IPS-18c (cell line): ENCODE results near the gene FCRL2.
"Not testable (repeated sequence)": the region's sequence is repeated elsewhere in the genome, so short reads cannot be mapped to it uniquely, and the experiment has no call there.

ENCODE experiments used
- H3K4me3 ChIP-seq: 2 replicates; pipeline ENCODE4 v1.7.0; 2013; ENCODE audit warnings: low read depth, mild to moderate bottlenecking, low read length, moderate library complexity; ENCODE audit not compliant: insufficient read depth
- H3K9me3 ChIP-seq: one replicate; pipeline ENCODE4 v1.6.1; 2013; ENCODE audit warnings: mild to moderate bottlenecking, low read length, moderate library complexity; ENCODE audit not compliant: control insufficient read depth, insufficient read depth

FCRL2 gene

DNA sequence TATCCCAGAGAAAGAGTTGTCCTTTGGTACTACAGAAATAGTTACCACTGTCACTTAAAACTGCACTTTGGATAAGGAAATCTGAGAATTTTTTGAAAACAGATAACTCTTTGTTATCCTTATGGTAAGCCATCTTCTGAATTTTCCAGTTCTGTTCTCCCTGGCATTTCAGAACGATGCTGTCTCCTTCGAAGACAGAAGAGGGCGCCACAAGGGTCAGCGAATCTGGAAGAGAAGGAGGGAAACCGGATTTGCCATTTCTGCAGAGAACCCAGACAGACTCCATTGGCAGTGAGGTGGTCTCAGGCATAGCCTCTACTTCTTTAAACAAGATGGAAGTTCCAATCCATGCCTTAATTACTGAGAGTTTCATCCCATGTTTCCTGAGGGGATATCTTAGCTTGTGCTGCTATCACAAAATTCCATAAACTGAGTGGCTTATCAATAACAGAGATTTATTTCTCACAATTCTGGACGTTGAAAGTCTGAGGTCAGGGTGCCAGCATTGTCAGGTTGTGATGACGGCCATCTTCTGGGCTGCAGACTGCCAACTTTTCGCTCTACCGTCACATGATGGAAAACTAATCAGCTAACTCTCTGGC, 6.4 kb downstream of the FCRL2 start:
- no peaks in the 10 kb centered on the region for H3K9me3 ChIP-seq
- no peak overlapping the region for H3K4me3 ChIP-seq

DNA sequence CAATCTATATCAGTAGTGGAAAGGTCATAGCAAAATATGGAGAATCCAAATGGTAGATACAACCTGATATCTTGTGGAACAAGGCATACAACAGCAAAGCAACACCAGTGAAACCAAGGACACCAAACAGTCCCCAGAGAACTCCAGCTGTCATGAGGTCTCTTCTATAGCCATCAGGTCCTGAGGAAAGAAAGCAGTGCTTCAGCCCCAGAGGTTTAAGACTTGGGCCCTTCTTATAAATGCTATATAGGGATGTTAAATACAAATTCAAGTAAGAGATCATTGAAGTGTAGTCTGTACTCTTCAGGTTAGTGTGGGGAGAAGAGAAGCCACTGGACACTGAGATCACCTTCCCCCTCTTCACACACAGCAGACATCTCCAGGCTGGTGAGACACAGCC, 10.1 kb downstream of the FCRL2 start:
- no peaks in the 10 kb centered on the region for H3K9me3 ChIP-seq
- no peak overlapping the region for H3K4me3 ChIP-seq

DNA sequence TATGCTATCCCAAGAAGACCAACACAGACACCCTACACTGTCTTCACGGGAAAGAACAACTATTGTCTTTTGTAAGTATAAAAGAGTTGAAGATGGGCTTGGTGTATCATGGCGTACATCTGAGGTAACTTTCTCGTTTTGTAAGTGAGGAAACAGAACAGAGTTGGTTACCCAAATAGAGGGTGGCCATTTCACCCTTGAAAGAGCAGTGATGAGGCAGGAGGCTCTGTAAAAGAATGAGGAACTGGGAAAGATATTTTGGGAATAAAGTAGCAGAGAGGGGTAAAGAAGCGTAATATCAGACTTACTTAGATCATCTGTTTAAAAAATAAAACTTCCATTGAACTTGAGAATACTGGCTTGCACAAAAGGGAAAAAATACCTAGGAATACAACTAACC, 18.9 kb downstream of the FCRL2 start:
- no peaks in the 10 kb centered on the region for H3K9me3 ChIP-seq
- H3K4me3 ChIP-seq: no peak overlapping the region

DNA sequence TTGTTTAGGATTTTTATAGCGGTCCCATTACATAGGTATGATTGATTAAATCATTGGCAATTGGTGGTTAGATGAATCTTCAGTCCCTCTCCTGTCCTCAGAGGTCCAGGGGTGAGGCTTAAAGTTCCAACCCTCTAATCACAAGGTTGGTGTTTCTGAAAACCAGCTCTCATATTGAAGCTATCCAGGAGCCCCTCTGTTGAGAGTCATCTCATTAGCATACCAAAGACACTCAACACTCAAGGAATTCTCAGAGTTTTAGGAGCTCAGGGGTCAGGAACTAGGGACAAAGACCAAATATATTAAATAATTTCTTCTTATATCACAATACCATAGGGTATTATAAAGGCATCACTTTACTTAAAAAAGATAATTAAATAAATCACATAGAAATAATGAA, 23.3 kb downstream of the FCRL2 start:
- Histone ChIP-seq H3K9me3 (no peaks in the 10 kb centered on the region), H3K4me3 (no peak overlapping the region)

DNA sequence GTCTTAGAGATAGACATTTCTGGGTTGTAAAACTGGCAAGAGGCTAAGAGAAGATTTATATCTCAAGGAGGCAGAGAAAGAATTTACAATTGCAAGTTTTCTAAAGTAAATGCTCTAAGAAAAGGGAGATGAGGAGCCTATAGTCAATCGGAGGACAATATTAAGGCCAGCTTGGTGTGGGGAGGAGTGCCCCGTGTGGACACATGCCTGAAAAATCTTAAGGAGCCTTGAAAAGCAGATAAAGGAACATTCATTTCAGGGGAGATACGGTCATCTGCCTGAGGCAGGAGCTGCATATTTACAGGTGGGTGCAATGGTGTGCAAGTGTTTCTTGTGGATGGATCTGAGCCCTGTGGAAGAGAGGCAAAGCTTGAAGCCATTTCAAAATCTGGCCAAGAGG, 25.6 kb downstream of the FCRL2 start:
- no peak overlapping the region for H3K4me3 ChIP-seq
- no peaks in the 10 kb centered on the region for H3K9me3 ChIP-seq

DNA sequence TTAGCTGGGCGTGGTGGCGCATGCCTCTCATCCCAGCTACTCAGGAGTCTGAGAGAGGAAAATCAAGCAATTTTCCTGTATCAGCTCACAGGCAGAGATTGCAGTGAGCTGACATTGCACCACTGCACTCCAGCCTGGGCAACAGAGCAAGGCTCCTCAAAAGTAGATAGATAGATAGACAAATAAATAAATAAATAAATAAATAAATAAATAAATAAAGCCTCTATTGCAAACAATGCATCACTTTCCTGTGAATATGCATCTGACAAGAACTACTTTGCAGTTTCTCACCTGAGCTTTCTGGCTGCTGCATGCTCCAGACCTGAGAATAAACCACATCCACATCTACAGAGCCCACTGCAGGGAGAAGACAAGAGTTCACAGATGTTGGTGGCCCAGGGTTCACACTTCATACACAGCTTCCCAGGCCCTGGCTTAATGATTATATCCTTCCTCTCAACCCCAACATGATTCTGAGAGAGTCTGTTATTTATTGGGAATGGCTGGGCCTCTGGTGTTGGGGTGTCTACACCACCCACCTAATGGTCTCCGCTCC, 28.6 kb downstream of the FCRL2 start:
- Histone ChIP-seq H3K4me3 (no peak overlapping the region), H3K9me3 (no peaks in the 10 kb centered on the region)

DNA sequence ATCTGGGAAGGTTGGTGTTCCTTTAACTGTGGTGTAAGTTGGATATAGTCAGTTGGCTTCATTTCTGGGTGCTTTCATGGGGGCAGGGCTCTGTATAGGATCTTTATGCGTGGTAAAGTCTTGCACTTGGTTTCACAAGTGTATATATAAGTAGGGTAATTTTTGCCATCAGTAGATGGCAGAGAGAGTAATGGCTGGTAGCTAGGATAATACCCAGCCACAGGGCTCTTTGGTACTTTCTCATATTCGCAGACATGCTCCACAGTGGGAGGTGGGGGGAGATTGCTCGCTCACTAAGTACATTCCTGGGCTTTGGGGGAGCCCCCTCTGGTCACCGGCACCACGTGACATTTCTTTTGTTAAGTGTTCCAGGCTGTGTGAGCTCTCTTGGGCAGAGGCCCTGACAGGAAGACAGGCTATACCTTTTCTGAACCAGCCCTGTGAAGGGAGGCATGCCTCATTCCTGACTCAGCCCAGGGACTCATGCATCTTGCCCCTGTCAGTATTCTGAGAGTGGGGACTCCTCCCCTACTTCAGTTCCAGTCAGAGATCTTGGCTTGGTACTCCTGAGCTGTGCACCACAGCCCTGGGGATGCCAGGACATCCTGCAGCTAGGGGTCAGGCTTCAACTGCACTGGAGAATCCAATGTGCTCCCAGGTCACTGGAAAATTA, 37.6 kb downstream of the FCRL2 start:
- Histone ChIP-seq H3K9me3 (no peaks in the 10 kb centered on the region), H3K4me3 (no peak overlapping the region)

DNA sequence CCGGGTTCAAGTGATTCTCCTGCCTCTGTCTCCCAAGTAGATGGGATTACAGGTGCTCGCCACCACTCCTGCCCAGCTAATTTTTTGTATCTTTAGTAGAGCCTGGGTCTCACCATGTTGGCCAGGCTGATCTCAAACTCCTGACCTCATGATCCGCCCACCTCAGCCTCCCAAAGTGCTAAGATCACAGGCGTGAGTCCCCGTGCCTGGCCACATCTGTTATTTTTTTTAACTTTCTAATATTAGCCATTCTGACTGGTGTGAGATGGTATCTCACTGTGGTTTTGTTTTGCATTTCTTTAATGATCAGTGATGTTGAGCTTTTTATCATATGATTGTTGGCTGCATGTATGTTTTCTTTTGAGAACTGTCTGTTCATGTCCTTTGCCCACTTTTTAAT, 40.9 kb downstream of the FCRL2 start:
- H3K4me3 ChIP-seq, H3K9me3 ChIP-seq: not testable (repeated sequence)

DNA sequence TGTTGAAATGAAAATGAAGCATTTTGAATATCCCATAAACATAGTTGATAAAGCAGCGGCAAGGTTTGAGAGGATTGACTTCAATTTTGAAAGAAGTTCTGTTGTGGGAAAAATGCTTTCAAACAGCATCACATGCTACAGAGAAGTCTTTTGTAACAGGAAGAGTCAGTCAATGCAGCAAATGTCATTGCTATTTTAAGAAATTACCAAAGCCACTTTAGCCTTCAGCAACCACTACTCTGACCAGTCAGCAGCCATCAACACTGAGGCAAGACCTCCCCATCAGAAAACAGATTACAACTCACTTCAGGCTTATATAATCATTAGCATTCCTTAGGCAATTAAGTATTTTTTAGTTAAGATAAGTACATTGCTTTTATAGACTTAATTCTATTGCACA, 42.6 kb downstream of the FCRL2 start:
- Histone ChIP-seq H3K9me3 (peaks cover 2% of the 10 kb centered on the region), H3K4me3 (no peak overlapping the region)

DNA sequence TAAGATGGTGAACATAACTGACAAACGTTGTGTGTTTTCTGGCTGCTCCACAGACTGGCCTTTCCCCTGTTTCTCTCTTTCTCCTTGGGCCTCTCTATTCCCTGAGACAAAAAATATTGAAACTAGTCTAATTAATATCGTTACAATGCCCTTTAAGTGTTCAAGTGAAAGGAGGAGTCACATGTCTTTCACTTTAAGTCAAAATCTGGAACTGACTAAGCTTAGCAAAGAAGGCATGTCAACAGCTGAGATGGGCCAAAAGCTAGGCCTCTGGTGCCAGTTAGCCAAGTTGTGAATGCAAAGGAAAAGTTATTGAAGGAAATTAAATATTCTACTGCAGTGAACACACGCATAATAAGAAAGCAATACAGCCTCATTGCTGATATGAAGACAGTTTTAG, 44.2 kb downstream of the FCRL2 start:
- no peak overlapping the region for H3K4me3 ChIP-seq
- H3K9me3 ChIP-seq: peaks cover 2% of the 10 kb centered on the region

DNA sequence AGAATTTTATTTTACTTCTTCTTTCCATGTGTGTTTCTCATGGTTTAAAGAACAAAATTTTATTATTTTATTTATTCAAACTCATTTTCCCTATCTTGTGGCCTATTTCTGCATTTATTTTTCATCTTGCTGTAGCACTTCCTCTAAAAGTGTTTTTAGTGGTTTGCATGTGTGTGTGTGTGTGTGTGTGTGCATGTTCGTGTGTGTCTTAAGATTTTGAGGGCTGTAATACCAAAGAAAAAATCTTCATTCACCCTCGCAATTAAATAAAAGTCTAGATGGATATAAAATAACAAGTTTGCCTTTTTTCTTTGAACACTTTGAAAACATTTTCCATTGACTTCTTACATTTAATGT, 51.7 kb downstream of the FCRL2 start:
- Histone ChIP-seq H3K4me3 (no peak overlapping the region), H3K9me3 (peaks cover 13% of the 10 kb centered on the region)

DNA sequence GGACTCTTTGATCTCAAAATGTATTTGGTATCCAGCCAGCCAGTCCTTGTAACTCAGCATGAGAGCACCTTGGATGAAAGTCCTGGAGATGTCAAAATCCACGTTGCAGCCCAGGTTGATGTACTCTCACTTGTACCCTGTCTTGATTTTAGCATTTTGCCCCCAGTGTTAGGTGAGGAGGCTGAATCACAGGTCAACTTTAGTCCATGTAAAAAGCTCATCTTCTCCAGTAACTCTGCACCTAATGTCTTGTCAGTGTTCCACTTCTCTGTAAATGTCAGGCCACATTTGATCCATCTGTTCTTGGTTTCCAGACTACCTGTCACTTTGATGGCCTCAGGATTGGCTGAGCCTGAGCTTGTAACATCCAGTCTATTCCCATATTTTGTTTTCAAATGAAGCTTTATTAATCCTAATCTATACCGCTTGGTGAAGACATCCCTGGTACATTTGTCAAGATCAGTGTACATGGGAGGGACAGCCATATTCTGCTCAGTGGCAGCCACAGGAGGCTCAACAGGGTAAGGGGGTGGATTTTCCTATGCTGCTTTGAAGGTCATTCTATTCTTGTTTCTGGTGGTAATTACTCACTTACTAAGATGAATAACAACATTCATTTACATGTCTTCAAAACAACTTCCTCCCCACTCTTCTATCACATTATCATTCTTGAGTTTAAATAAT, 52.3 kb downstream of the FCRL2 start:
- H3K4me3 ChIP-seq: no peak overlapping the region
- H3K9me3 ChIP-seq: peaks cover 12% of the 10 kb centered on the region

DNA sequence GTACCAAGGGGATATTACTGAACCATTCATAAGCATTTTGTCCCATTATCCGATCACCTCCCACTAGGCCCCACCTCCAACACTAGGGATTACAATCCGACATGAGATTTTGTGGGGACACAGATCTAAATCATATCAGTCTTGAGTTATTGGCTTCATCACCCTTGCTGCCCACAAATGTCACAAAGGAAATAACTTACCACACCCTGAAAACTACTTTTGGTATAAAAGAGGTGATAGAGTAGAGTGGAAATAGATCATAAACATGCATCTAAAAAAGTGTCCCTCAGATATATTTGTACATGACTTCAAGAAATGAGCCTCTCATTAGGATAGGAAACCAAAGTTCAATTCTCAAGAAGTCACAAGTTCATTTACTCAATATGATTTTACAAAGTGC, 53.8 kb downstream of the FCRL2 start:
- no peak overlapping the region for H3K4me3 ChIP-seq

DNA sequence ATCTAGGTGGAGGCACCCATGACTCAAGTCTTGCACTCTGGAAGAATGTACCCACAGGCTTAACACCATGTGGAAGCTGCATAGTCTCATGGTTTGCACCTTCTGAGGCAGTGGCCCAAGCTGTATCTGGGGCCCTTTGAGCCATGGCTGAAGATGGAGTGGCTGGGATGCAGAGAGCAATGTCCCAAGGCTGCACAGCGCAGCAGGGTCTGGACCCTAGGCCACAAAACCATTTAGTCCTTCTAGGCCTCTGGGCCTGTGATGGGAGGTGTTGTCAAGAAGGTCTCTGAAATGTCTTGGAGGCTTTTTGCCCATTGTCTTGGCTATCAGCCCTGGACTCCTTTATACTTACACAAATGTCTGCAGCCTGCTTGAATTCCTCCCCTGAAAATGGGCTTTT, 54.9 kb downstream of the FCRL2 start:
- H3K4me3 ChIP-seq: no peak overlapping the region

More for the DNA sequence above, 53.8 kb downstream of the FCRL2 start:
- peaks cover 11% of the 10 kb centered on the region for H3K9me3 ChIP-seq

DNA sequence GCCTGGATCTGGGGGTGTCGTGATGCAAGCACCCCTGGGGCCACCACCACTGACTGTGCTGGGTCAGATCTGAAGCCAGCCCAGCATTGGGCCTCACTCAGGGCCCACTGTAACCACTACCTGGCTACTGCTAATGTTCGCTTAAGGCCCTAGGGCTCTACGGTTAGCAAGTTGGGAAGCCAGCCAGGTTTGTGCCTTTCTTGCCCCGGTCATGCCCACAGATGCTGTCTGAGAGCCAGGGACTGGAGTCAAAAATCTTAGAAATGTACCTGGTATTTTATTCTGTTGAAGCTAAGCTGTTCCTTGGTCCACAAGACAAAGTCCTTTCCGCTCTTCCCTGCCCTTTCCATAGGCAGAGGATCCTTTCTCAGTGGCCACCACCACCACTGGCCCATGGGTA, 61.2 kb downstream of the FCRL2 start:
- H3K9me3 ChIP-seq: peaks cover 2% of the 10 kb centered on the region
- no peak overlapping the region for H3K4me3 ChIP-seq

More for the DNA sequence above, 54.9 kb downstream of the FCRL2 start:
- H3K9me3 ChIP-seq: peaks cover 11% of the 10 kb centered on the region

DNA sequence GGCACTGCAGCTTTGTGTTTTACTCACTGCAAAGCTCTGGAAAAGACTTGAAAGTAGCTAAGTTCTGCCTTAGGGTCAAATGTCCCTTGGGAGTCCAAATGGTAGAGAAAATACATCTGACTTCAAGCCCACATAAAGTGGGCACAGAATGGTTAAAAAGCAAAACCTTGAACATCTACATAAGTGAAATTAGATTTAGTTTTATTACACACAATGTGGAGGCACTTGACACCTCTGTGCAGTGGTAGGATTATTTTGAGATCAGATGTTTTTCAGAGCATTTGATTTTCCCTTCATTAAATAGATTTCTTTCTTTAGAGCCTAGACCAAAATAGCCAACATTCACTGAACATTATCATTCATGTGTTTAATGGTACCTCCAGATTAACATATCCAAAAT, 65.1 kb downstream of the FCRL2 start:
- Histone ChIP-seq H3K9me3 (peaks cover 2% of the 10 kb centered on the region), H3K4me3 (no peak overlapping the region)

DNA sequence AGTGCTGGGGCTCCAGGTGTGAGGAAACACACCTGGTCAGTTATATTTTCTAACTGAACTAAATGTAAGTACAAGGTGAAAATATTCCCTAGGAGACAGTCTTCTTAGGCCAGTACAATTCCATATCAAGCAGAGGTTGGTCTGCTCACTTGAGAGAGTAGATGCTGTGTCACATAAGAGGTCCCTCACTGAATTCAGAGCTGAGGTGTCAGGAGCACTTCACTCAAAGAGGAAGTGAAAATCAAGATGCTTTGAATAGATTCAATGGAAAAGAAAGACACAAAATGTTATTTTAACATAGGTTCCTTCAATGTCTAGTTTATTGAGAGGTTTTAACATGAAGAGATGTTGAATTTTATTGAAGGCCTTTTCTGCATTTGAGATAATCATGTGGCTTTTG, 72.1 kb downstream of the FCRL2 start:
- Histone ChIP-seq H3K4me3 (no peak overlapping the region), H3K9me3 (no peaks in the 10 kb centered on the region)

DNA sequence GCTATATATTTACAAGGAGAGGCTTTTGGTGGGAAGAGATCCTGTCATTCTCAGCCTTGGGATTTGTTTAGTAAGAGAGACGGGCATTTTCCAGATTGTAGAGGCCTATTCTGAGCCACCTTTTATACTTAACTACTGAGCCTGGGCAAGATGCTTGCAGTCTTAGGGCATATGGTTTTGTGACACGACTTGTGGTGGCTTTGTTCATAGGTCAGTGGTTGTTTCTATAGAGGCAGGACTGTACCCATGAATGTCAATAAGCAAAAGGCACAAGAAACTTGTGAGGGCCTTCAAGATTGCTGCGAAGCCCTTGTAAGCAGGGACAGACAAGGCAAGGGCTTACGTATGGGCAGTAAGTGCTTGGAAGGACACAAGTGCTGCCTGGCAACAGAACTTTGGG, 73.0 kb downstream of the FCRL2 start:
- H3K9me3 ChIP-seq: no peaks in the 10 kb centered on the region
- no peak overlapping the region for H3K4me3 ChIP-seq
